ENCODE results near the gene CAMTA1.

The CAMTA1 gene

GRCh38 chr1:7339953-7340352 lies 554.7 kb downstream of the CAMTA1 start:
- no peak for DNase-seq (ENCODE audit: low spot score)

GRCh38 chr1:7341145-7341905 lies 556.1 kb downstream of the CAMTA1 start:
- DNase-seq (ENCODE audit: low spot score) = no peak

GRCh38 chr1:7343882-7344281 lies 558.6 kb downstream of the CAMTA1 start:
- DNase-seq (ENCODE audit: low spot score) = no peak

GRCh38 chr1:7344299-7344698 lies 559.0 kb downstream of the CAMTA1 start:
- DNase-seq (ENCODE audit: low spot score) = no peak

- no peak for DNase-seq (ENCODE audit: low spot score)
Measured at GRCh38 chr1:7345516-7345915, 560.3 kb downstream of the CAMTA1 start.

- DNase-seq (ENCODE audit: low spot score) = no peak
Measured at GRCh38 chr1:7346070-7346596, 560.9 kb downstream of the CAMTA1 start.

GRCh38 chr1:7346600-7347570 lies 561.6 kb downstream of the CAMTA1 start:
- DNase-seq (ENCODE audit: low spot score) = no peak

GRCh38 chr1:7348073-7348472 lies 562.8 kb downstream of the CAMTA1 start:
- DNase-seq (ENCODE audit: low spot score) = no peak

- DNase-seq (ENCODE audit: low spot score) = no peak
Measured at GRCh38 chr1:7348580-7348979, 563.3 kb downstream of the CAMTA1 start.

GRCh38 chr1:7350804-7351203 lies 565.5 kb downstream of the CAMTA1 start:
- DNase-seq (ENCODE audit: low spot score) = no peak

GRCh38 chr1:7351649-7352048 lies 566.4 kb downstream of the CAMTA1 start:
- no peak for DNase-seq (ENCODE audit: low spot score)

GRCh38 chr1:7352364-7352763 lies 567.1 kb downstream of the CAMTA1 start:
- no peak for DNase-seq (ENCODE audit: low spot score)

- DNase-seq (ENCODE audit: low spot score) = no peak
Measured at GRCh38 chr1:7352974-7353373, 567.7 kb downstream of the CAMTA1 start.

- no peak for DNase-seq (ENCODE audit: low spot score)
Measured at GRCh38 chr1:7355646-7356045, 570.4 kb downstream of the CAMTA1 start.

GRCh38 chr1:7356079-7356478 lies 570.8 kb downstream of the CAMTA1 start:
- DNase-seq (ENCODE audit: low spot score) = no peak

- DNase-seq (ENCODE audit: low spot score) = no peak
Measured at GRCh38 chr1:7358425-7358824, 573.2 kb downstream of the CAMTA1 start.

- no peak for DNase-seq (ENCODE audit: low spot score)
Measured at GRCh38 chr1:7360526-7360925, 575.3 kb downstream of the CAMTA1 start.

- DNase-seq (ENCODE audit: low spot score) = no peak
Measured at GRCh38 chr1:7362947-7363346, 577.7 kb downstream of the CAMTA1 start.

- no peak for DNase-seq (ENCODE audit: low spot score)
Measured at GRCh38 chr1:7363450-7363849, 578.2 kb downstream of the CAMTA1 start.

- DNase-seq (ENCODE audit: low spot score) = no peak
Measured at GRCh38 chr1:7365706-7366105, 580.5 kb downstream of the CAMTA1 start.

GRCh38 chr1:7366286-7366954 lies 581.2 kb downstream of the CAMTA1 start:
- DNase-seq (ENCODE audit: low spot score) = no peak

- no peak for DNase-seq (ENCODE audit: low spot score)
Measured at GRCh38 chr1:7366955-7367665, 581.9 kb downstream of the CAMTA1 start.

Data from left forelimb (tissue), 1 donor.